ENCODE data around the gene PRAC1. TPM values are rescaled to one million over a fixed set of nuclear protein-coding genes. Genes with fewer than 3 reads are reported as not detected.

Gene PRAC1
- total RNA-seq, 4 donors from 2014 or later: not detected

GRCh38 chr17:48728232-48729231 is 6.2 kb upstream of the PRAC1 start, which contains the start of gene HOXB13:
Gene HOXB13, minus strand, starts transcription at chr17:48728750. Its CDS starts 157 bp downstream, at chr17:48728593.
- Histone ChIP-seq H3K27me3 (peaks cover 20 to 82% of the 10 kb centered on the region in 2 donors), H3K36me3 (no peaks in the 10 kb centered on the region), H3K4me3 (no peak within 1 kb of the TSS), H3K9me3 (no peaks in the 10 kb centered on the region), H3K4me1 (no peaks in the 10 kb centered on the region), H3K27ac (no peak within 1 kb of the TSS)
- DNase-seq: no peak
- intact Hi-C loops (cut with DNase I; ENCODE audit: low total_unique reads): no loop called here
- TF ChIP-seq CTCF (IDR thresholded peaks at IDR 0.05) (no peak), POLR2A (IDR thresholded peaks at IDR 0.05) (no peak)

GRCh38 chr17:48727415-48728175 is 5.3 kb upstream of the PRAC1 start:
- TF ChIP-seq POLR2A (IDR thresholded peaks at IDR 0.05): no peak
- no peak for TF ChIP-seq CTCF (IDR thresholded peaks at IDR 0.05)
- Histone ChIP-seq H3K36me3 (no peaks in the 10 kb centered on the region), H3K27ac (no peak overlapping the region), H3K4me1 (no peaks in the 10 kb centered on the region), H3K27me3 (peaks cover 26 to 82% of the 10 kb centered on the region in 2 donors), H3K4me3 (no peak overlapping the region), H3K9me3 (no peaks in the 10 kb centered on the region)
- DNase-seq: no peak
- intact Hi-C loops (cut with DNase I; ENCODE audit: low total_unique reads): no loop called here

- intact Hi-C loops (cut with DNase I; ENCODE audit: low total_unique reads): no loop called here
- Histone ChIP-seq H3K4me1 (no peaks in the 10 kb centered on the region), H3K9me3 (no peaks in the 10 kb centered on the region), H3K4me3 (no peak overlapping the region), H3K27me3 (peaks cover 29 to 89% of the 10 kb centered on the region in 2 donors), H3K27ac (no peak overlapping the region), H3K36me3 (no peaks in the 10 kb centered on the region)
- no peak for DNase-seq
- no peak for TF ChIP-seq POLR2A (IDR thresholded peaks at IDR 0.05)
- TF ChIP-seq CTCF (IDR thresholded peaks at IDR 0.05): no peak
Observed at GRCh38 chr17:48726916-48727286, 4.6 kb upstream of the PRAC1 start.

GRCh38 chr17:48726114-48726915 is 4.0 kb upstream of the PRAC1 start:
- Histone ChIP-seq H3K9me3 (no peaks in the 10 kb centered on the region), H3K27ac (no peak overlapping the region), H3K36me3 (no peaks in the 10 kb centered on the region), H3K4me1 (no peaks in the 10 kb centered on the region), H3K27me3 (peaks cover 29 to 92% of the 10 kb centered on the region in 2 donors), H3K4me3 (no peak overlapping the region)
- intact Hi-C loops (cut with DNase I; ENCODE audit: low total_unique reads): no loop called here
- no peak for TF ChIP-seq CTCF (IDR thresholded peaks at IDR 0.05)
- TF ChIP-seq POLR2A (IDR thresholded peaks at IDR 0.05): no peak
- DNase-seq: no peak
